ENCODE data around the gene DOP1A.
A peak's percentile ranks its signal among the peaks of the same experiment; 100 is the strongest.

Gene DOP1A

DNA sequence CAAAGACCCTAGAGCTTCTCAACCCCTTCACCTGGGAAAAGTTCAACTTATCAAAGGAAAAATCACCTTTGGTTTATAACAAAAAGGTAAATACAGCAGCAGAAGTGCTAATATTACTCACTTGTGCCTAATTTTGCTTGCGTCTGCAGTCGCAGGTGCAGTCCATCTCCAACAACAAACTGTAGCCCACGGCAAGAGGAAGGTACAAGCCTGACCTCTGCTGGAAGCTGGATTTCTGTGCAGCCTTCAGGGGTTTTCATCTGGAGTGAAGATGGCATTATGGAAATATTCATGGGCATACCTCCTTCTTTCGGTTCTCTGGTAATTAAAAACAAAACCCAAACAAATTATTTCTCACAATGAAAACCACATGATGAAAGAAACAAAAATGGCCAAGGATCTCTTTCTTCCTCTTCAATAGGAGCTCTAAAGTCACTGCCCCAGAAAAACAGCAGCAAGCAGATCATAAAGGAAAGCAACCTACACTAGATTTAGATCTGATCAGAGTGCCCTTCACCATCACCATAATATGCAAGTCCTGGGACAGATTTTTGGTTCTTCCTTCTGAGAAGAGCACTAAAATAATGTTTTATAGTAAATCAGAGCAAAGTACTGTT lies 9.7 kb upstream of the DOP1A start:
- peak; percentile 46 for DNase-seq (ENCODE audit: extremely low spot score)
- CTCF ChIA-PET: interaction anchor here (0.6 to 2.6 kb wide), 2 partner anchors 9 to 632 kb away, joined by 3 to 19 read pairs; partner anchors contain the start of genes DOP1A and UBE3D
- POLR2A ChIA-PET: no interaction called here
- TF ChIP-seq ZNF384 (IDR thresholded peaks at IDR 0.05) (no peak), TARDBP (IDR thresholded peaks at IDR 0.05) (no peak), NFRKB (IDR thresholded peaks at IDR 0.05) (no peak), SUZ12 (IDR thresholded peaks at IDR 0.05) (no peak), HDGF (IDR thresholded peaks at IDR 0.05; ENCODE audit: borderline replicate concordance) (no peak), LEF1 (IDR thresholded peaks at IDR 0.05; ENCODE audit: borderline replicate concordance) (no peak), ARNT (IDR thresholded peaks at IDR 0.05) (no peak), L3MBTL2 (conservative IDR thresholded peaks at IDR 0.05) (no peak), BHLHE40 (IDR thresholded peaks at IDR 0.05; ENCODE audit: borderline replicate concordance) (no peak)
- TF ChIP-seq, protein P1, sequence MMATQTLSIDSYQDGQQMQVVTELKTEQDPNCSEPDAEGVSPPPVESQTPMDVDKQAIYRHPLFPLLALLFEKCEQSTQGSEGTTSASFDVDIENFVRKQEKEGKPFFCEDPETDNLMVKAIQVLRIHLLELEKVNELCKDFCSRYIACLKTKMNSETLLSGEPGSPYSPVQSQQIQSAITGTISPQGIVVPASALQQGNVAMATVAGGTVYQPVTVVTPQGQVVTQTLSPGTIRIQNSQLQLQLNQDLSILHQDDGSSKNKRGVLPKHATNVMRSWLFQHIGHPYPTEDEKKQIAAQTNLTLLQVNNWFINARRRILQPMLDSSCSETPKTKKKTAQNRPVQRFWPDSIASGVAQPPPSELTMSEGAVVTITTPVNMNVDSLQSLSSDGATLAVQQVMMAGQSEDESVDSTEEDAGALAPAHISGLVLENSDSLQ (IDR thresholded peaks at IDR 0.05): no peak

DNA sequence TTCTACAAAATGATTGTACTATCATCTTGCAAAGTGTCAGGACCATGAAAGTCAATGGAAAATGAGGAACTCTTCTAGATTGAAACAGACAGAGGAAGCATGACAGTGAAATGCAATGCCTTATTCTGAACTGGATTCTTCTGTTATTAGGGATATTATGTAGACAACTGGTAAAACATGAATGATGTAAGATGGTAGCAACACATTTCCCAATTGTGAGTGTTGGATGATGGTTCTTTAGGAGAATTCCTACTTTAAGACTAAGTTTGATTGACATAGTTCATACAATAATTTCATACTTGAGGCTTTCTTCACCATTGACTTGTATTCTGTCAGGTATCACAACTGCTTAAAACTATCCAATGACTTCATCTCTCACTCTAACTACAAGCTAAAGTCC lies 6.3 kb upstream of the DOP1A start:
- ChIA-PET CTCF (no interaction called here), POLR2A (no interaction called here)
- TF ChIP-seq FOXM1 (IDR thresholded peaks at IDR 0.05; ENCODE audit: borderline replicate concordance) (no peak), FOXK2 (IDR thresholded peaks at IDR 0.05) (no peak), HDGF (IDR thresholded peaks at IDR 0.05; ENCODE audit: borderline replicate concordance) (no peak), SP1 (IDR thresholded peaks at IDR 0.05) (no peak), CTBP1 (IDR thresholded peaks at IDR 0.05; ENCODE audit: borderline replicate concordance) (no peak), ZNF384 (IDR thresholded peaks at IDR 0.05) (no peak), ARNT (IDR thresholded peaks at IDR 0.05) (no peak), L3MBTL2 (conservative IDR thresholded peaks at IDR 0.05) (no peak), TARDBP (IDR thresholded peaks at IDR 0.05) (no peak), BHLHE40 (IDR thresholded peaks at IDR 0.05; ENCODE audit: borderline replicate concordance) (no peak), NFRKB (IDR thresholded peaks at IDR 0.05) (no peak), LEF1 (IDR thresholded peaks at IDR 0.05; ENCODE audit: borderline replicate concordance) (no peak), FOXA1 (IDR thresholded peaks at IDR 0.05) (no peak), SUZ12 (IDR thresholded peaks at IDR 0.05) (no peak), ELF4 (IDR thresholded peaks at IDR 0.05) (no peak)
- TF ChIP-seq, protein P1 (IDR thresholded peaks at IDR 0.05): no peak
- no peak for DNase-seq (ENCODE audit: extremely low spot score)

GRCh38 chr6:83062225-83062624 lies 5.2 kb upstream of the DOP1A start:
- CTCF ChIA-PET: no interaction called here
- TF ChIP-seq FOXK2 (IDR thresholded peaks at IDR 0.05): no peak
- TF ChIP-seq L3MBTL2 (conservative IDR thresholded peaks at IDR 0.05): no peak
- no peak for TF ChIP-seq ARNT (IDR thresholded peaks at IDR 0.05)
- no peak for TF ChIP-seq BHLHE40 (IDR thresholded peaks at IDR 0.05; ENCODE audit: borderline replicate concordance)
- no peak for TF ChIP-seq HDGF (IDR thresholded peaks at IDR 0.05; ENCODE audit: borderline replicate concordance)
- no peak for TF ChIP-seq FOXA1 (IDR thresholded peaks at IDR 0.05)
- TF ChIP-seq SP1 (IDR thresholded peaks at IDR 0.05): no peak
- no peak for TF ChIP-seq CTBP1 (IDR thresholded peaks at IDR 0.05; ENCODE audit: borderline replicate concordance)
- no peak for TF ChIP-seq NFRKB (IDR thresholded peaks at IDR 0.05)
- TF ChIP-seq TARDBP (IDR thresholded peaks at IDR 0.05): no peak
- no peak for TF ChIP-seq FOXM1 (IDR thresholded peaks at IDR 0.05; ENCODE audit: borderline replicate concordance)
- no peak for TF ChIP-seq SUZ12 (IDR thresholded peaks at IDR 0.05)
- POLR2A ChIA-PET: no interaction called here
- no peak for DNase-seq (ENCODE audit: extremely low spot score)

GRCh38 chr6:83065511-83066192 lies 1.8 kb upstream of the DOP1A start, which contains the start of gene UBE3D:
Gene UBE3D, minus strand, starts transcription at chr6:83065841. Its CDS starts 123 bp downstream, at chr6:83065718.
- DNase-seq (ENCODE audit: extremely low spot score): peak; percentile 89
- peak; percentile 80 for TF ChIP-seq L3MBTL2 (conservative IDR thresholded peaks at IDR 0.05)
- TF ChIP-seq, protein P1 (IDR thresholded peaks at IDR 0.05): no peak
- ChIA-PET POLR2A (interaction anchor here (0.8 to 1.7 kb wide), 15 partner anchors 10 to 819 kb away, joined by 3 to 16 read pairs (median 3); partner anchors contain the start of genes IBTK and PRSS35), CTCF (interaction anchor here (0.5 to 5.6 kb wide), 16 partner anchors 8 to 818 kb away, joined by 3 to 51 read pairs (median 4); partner anchors contain the start of genes IBTK and PRSS35)

DNA sequence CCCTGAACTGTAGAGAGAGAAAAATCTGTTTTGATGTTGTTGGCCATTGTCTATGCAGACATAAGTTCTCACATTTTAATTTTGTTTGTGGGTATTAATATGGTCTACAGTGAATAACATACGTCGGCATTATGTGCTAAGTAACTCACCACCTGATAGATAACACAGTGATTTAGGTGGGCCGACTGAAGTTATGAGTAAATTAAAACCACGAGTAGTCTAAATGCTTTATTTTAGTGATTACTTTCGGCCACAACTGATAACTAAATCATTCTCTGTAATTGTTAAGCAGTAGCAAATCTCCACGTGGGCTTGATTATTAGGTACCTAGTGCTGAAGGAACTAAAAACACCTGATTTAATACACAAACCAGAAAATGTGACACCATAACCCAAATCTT lies 1.1 kb downstream of the DOP1A start:
- no peak for DNase-seq (ENCODE audit: extremely low spot score)
- ChIA-PET POLR2A (interaction anchor here (1.7 kb wide), 1 partner anchor 125 kb away, joined by 5 read pairs; the partner anchor contains the start of genes PGM3 and RWDD2A), CTCF (interaction anchor here (1.9 to 5.6 kb wide), 3 partner anchors 147 to 820 kb away, joined by 11 to 55 read pairs (median 51); partner anchors contain the start of gene PRSS35)
- TF ChIP-seq FOXM1 (IDR thresholded peaks at IDR 0.05; ENCODE audit: borderline replicate concordance) (no peak), LEF1 (IDR thresholded peaks at IDR 0.05; ENCODE audit: borderline replicate concordance) (no peak), TARDBP (IDR thresholded peaks at IDR 0.05) (no peak), FOXA1 (IDR thresholded peaks at IDR 0.05) (no peak), NFRKB (IDR thresholded peaks at IDR 0.05) (no peak), ARNT (IDR thresholded peaks at IDR 0.05) (no peak), ELF4 (IDR thresholded peaks at IDR 0.05) (no peak), SUZ12 (IDR thresholded peaks at IDR 0.05) (no peak), ZNF384 (IDR thresholded peaks at IDR 0.05) (no peak), L3MBTL2 (conservative IDR thresholded peaks at IDR 0.05) (no peak), BHLHE40 (IDR thresholded peaks at IDR 0.05; ENCODE audit: borderline replicate concordance) (no peak), SP1 (IDR thresholded peaks at IDR 0.05) (no peak), FOXK2 (IDR thresholded peaks at IDR 0.05) (no peak), HDGF (IDR thresholded peaks at IDR 0.05; ENCODE audit: borderline replicate concordance) (no peak), CTBP1 (IDR thresholded peaks at IDR 0.05; ENCODE audit: borderline replicate concordance) (no peak)
- TF ChIP-seq, protein P1 (IDR thresholded peaks at IDR 0.05): no peak
